Stimulated activated CD8-positive, alpha-beta memory T cell treated with anti-CD3 and anti-CD28 coated beads, Interleukin-2, amount 100 ng/mL, for 1 hour (primary cell): Measurements from ENCODE around the gene ZBTB38.

ENCODE experiments used
- DNase-seq, 2 donors: peaks; one replicate each; pipeline ENCODE4 v3.0.0-alpha.2; 2020; ENCODE audit warnings: low read depth in 2 of 2

Gene ZBTB38

GRCh38 chr3:141405591-141405990 is 37.3 kb downstream of the ZBTB38 start:
- DNase-seq = no peak

GRCh38 chr3:141406265-141406664 is 38.0 kb downstream of the ZBTB38 start:
- no peak for DNase-seq

- DNase-seq = no peak
These were observed 38.7 kb downstream of the ZBTB38 start for GRCh38 chr3:141407047-141407446.

GRCh38 chr3:141407825-141408224 is 39.5 kb downstream of the ZBTB38 start:
- no peak for DNase-seq

- DNase-seq = no peak
These were observed 40.3 kb downstream of the ZBTB38 start for GRCh38 chr3:141408596-141408995.

- DNase-seq = no peak
These were observed 41.6 kb downstream of the ZBTB38 start for GRCh38 chr3:141409940-141410241.

- DNase-seq = no peak
These were observed 42.1 kb downstream of the ZBTB38 start for GRCh38 chr3:141410408-141410807.

- DNase-seq = no peak
These were observed 42.5 kb downstream of the ZBTB38 start for GRCh38 chr3:141410846-141411245.

GRCh38 chr3:141411251-141411771 is 43.0 kb downstream of the ZBTB38 start:
- DNase-seq = peak in 1 of 2 donors; percentile 9

- peak in 1 of 2 donors; percentile 19 for DNase-seq
These were observed 44.0 kb downstream of the ZBTB38 start for GRCh38 chr3:141412087-141412935.

GRCh38 chr3:141412936-141413354 is 44.6 kb downstream of the ZBTB38 start:
- no peak for DNase-seq

- no peak for DNase-seq
These were observed 45.1 kb downstream of the ZBTB38 start for GRCh38 chr3:141413391-141413790.

GRCh38 chr3:141413801-141414689 is 45.7 kb downstream of the ZBTB38 start:
- DNase-seq = no peak

- DNase-seq = no peak
These were observed 46.6 kb downstream of the ZBTB38 start for GRCh38 chr3:141414800-141415462.

- DNase-seq = no peak
These were observed 47.6 kb downstream of the ZBTB38 start for GRCh38 chr3:141415953-141416352.
